NK-92 (cell line): ENCODE results near the gene NISCH.

Experiments used
- DNase-seq: peaks from one replicate; lab custom pipeline; 2025; ENCODE audit not compliant: unreplicated experiment; lab: John Stamatoyannopoulos, UW

The NISCH gene

GRCh38 chr3:52537165-52537620 lies 81.8 kb downstream of the NISCH start:
- DNase-seq, result no peak

- no peak for DNase-seq
These were observed 82.5 kb downstream of the NISCH start for GRCh38 chr3:52537726-52538421.

- DNase-seq, result no peak
These were observed 83.7 kb downstream of the NISCH start for GRCh38 chr3:52539010-52539653.

GRCh38 chr3:52541050-52541449 lies 85.6 kb downstream of the NISCH start:
- no peak for DNase-seq
